Fibroblast of mammary gland (primary cell): ENCODE results near the gene RND1.
A peak's percentile ranks its signal among the peaks of the same experiment; 100 is the strongest.
"Not testable (repeated sequence)": the region's sequence is repeated elsewhere in the genome, so short reads cannot be mapped to it uniquely, and the experiment has no call there.

Experiments used
- DNase-seq: peaks from one replicate; pipeline ENCODE4 v3.0.0-alpha.2; 2010; ENCODE audit warnings: low read depth
- H3K4me3 ChIP-seq: 2 replicates; pipeline ENCODE4 v1.5.1; 2011; ENCODE audit warnings: low read depth, mild to moderate bottlenecking, low read length, moderate library complexity; ENCODE audit not compliant: control insufficient read depth
- TF ChIP-seq, protein P1 (sequence below): conservative IDR thresholded peaks from 2 replicates; pipeline ENCODE4 v1.5.1; 2011; ENCODE audit warnings: low read depth, low read length, inconsistent platforms; ENCODE audit not compliant: control insufficient read depth, insufficient read depth

The RND1 gene

DNA sequence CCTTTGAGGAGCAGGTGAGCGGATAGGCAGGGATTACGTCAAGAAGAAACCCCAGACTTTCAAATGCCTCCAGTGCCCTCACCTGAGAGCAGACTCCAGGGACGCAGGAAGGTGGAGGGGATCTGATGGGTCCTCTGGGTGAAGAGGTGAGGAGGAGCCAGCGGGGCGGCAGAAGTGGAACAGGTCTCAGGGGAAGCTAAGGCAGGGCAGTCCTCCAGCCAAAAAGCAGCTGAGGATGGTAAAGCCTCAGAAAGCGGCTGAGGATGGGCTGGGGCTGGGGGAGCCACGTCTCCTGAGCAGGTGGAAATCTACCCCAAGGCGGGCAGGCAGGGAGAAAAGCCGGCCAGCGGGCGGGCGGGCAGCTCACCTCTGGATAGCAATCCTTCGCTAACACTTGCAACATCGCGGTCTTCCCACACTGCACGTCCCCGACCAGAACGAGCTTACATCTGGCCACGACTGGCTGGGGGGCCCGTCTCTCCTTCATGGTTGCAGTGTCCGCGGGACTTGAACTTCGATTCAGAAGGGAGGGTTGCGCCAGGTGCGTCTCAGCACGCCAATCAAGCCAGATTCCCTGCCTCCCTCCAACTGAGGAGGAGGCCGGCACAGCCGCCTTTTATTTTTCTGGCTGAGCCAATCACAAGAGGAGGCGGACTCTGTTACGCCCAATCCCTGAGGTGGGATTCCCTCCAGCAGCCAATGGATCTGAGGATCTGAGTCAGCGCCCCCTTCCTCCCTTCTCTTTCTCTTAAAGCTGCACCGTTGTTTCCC lies at the start of gene RND1:
Gene RND1, minus strand, starts transcription at position 590 of the 771 bp plus-strand sequence. Its CDS starts 103 bp downstream, at position 487.
- DNase-seq, result peak; percentile 89
- TF ChIP-seq, protein P1, sequence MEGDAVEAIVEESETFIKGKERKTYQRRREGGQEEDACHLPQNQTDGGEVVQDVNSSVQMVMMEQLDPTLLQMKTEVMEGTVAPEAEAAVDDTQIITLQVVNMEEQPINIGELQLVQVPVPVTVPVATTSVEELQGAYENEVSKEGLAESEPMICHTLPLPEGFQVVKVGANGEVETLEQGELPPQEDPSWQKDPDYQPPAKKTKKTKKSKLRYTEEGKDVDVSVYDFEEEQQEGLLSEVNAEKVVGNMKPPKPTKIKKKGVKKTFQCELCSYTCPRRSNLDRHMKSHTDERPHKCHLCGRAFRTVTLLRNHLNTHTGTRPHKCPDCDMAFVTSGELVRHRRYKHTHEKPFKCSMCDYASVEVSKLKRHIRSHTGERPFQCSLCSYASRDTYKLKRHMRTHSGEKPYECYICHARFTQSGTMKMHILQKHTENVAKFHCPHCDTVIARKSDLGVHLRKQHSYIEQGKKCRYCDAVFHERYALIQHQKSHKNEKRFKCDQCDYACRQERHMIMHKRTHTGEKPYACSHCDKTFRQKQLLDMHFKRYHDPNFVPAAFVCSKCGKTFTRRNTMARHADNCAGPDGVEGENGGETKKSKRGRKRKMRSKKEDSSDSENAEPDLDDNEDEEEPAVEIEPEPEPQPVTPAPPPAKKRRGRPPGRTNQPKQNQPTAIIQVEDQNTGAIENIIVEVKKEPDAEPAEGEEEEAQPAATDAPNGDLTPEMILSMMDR, result no peak
- peak within 1 kb of the TSS; percentile 68 for H3K4me3 ChIP-seq

DNA sequence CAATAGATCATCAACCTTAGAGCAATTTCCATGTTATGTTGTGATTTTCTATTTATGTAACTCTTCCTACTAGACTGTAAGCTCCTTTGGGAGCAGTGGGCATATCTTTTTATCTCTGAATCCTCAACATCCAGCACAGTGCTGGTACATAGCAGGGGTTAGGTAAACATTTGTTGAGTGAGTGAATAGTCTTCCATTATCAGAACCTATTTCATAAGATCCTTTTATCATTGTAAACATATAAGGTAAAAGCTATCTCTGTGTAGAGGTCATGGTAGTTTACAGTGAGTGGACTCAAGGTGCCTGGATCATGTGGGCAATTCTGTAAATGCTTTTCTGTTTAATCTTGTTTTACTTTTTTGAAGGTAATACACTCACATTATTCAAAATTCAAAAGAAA lies 44.5 kb upstream of the RND1 start:
- TF ChIP-seq, protein P1, result no peak
- no peak overlapping the region for H3K4me3 ChIP-seq
- no peak for DNase-seq

DNA sequence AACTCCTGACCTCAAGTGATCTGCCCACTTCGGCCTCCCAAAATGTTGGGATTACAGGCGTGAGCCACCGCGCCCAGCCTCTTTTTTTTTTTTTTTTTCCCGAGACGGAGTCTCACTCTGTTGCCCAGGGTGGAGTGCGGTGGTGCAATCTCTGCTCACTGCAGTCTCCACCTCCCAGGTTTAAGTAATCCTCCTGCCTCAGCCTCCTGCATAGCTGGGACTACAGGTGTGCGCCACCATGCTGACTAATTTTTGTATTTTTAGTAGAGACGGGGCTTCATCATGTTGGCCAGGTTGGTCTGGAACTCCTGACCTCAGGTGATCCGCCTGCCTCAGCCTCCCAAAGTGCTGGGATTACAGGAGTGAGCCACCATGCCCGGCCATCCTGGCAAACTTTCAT lies 44.0 kb upstream of the RND1 start:
- DNase-seq, result not testable (repeated sequence)

DNA sequence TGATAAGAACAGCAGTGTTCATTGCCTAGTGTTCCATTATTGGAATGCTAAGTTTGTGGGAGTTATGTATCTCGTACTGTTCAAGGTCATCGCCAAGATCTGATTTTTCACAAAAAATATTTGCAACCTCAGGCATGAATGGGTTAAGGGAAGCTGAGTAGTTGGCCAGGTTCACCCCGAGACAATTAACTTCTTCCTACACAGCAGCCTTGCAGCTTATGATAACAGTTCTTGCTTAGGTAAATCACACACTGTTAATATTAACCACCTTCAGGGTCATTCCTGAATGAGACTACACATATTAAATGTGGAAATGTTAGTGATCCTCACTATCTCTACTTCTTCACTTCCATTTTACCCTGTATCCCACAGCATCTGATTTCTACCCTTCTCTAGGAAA lies 41.6 kb upstream of the RND1 start:
- H3K4me3 ChIP-seq, result no peak overlapping the region
- no peak for DNase-seq
- TF ChIP-seq, protein P1, result no peak

More for the DNA sequence above, 44.0 kb upstream of the RND1 start:
- not testable (repeated sequence) for H3K4me3 ChIP-seq

DNA sequence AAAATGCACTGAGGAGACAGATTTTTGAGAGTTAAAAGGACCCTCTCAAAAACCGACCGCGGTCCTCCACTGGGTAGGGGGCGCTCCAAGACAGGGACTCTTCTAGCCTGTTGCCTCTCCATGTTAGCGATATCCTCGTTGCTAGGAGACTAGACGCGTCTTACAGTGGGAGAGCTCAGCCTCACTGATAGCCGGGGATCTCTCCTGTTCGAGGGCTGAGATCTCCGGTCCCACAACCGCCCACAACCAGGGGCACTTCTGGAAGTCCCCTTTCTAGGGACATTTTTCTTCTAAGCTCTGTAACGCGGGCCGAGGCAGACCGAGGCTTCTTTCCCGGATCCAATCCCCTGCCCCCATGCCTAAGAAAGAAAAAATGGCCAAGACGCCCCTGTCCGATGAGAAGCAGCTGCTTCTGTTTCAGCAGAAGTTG lies 38.3 kb upstream of the RND1 start:
- H3K4me3 ChIP-seq, result peak overlapping the region; percentile 40
- TF ChIP-seq, protein P1, result peak; percentile 72
- peak; percentile 86 for DNase-seq

DNA sequence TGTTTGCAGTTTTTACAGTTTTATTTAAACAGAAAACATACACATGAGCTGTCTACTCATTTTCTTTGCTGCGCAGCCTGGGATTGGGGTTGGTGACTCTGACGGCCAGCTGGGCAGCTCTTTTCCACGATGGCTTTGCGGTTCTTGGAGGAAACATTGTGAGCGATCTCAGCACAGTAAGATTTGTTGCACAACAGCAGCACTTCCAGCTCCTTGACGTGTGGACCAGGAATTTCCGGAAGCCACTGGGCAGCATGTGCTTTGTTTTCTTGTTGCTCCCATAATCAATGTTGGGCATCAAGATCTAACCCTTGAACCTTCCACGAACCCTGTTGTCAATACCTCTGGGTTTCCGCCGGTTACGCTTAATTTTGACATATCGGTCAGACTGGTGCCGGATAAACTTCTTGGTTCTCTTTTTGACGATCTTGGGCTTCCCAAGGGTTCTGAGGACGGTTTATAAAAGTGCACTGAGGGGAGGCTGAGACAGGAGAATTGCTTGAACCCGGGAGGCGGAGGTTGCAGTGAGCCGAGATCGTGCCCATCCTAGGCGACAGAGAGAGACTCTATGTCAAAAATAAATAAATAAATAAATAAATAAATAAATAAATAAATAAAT lies 37.8 kb upstream of the RND1 start:
- DNase-seq, result peak; percentile 48
- H3K4me3 ChIP-seq, result no peak overlapping the region
- TF ChIP-seq, protein P1, result no peak

DNA sequence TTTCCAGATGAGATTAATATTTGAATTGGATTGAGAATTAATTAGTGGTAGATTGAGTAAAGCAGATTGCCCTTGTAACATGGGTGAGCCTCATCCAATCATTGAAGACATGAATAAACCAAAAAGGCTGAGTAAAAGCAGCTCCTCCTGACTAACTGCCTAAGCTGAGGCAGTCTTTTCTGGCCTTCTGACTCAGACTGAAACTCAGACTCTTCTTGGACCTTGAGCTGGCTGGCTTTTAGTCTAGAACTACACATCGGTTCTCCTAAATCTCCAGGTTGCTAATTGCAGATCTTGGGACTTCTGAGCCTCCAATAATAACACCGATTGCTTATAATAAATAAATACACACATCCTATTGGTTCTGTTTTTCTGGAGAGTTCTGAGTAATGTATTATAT lies 35.6 kb upstream of the RND1 start:
- TF ChIP-seq, protein P1, result no peak
- H3K4me3 ChIP-seq, result no peak overlapping the region
- DNase-seq, result peak; percentile 43
